H4 (cell line): Measurements from ENCODE around the gene MARVELD2. TPM values are rescaled to one million over a fixed set of nuclear protein-coding genes. Genes with fewer than 3 reads are reported as not detected.
"Not testable (repeated sequence)": the region's sequence is repeated elsewhere in the genome, so short reads cannot be mapped to it uniquely, and the experiment has no call there.

ENCODE experiments used
- DNase-seq: peaks from one replicate; pipeline ENCODE4 v3.0.0-alpha.2; 2015; ENCODE audit warnings: low spot score
- total RNA-seq: library from RNA; depleted of rRNA; stranded (reverse); fragments of >200 nt; shearing (Covaris generic); gene quantifications from 2 replicates; pipeline ENCODE4 v1.2.3, GENCODE V29; 2014; rRNA removed

MARVELD2 gene
- total RNA-seq = 0.08 and 0.12 TPM in 2 replicates

GRCh38 chr5:69414885-69415583, at the start of gene MARVELD2:
Gene MARVELD2 (plus strand): TSS chr5:69415116. CDS start chr5:69419386, 4,270 bp downstream.
- no peak for DNase-seq

GRCh38 chr5:69367697-69368279, 47.1 kb upstream of the MARVELD2 start:
- DNase-seq = no peak

GRCh38 chr5:69368458-69369339, 46.2 kb upstream of the MARVELD2 start:
- no peak for DNase-seq

GRCh38 chr5:69369340-69370121, 45.4 kb upstream of the MARVELD2 start, which contains the start of the genes AK6, RAD17 and TAF9:
Gene AK6 (minus strand): TSS chr5:69369520. CDS start chr5:69369490, 30 bp downstream.
Gene RAD17 (plus strand): TSS chr5:69369818. CDS start chr5:69372209, 2,391 bp downstream.
Gene TAF9 (minus strand): TSS chr5:69369520. CDS start chr5:69365737, 3,783 bp downstream.
- DNase-seq = peak; percentile 87

GRCh38 chr5:69370335-69370734, 44.6 kb upstream of the MARVELD2 start:
- not testable (repeated sequence) for DNase-seq

- no peak for DNase-seq
These were observed 42.5 kb upstream of the MARVELD2 start for GRCh38 chr5:69372394-69372793.

GRCh38 chr5:69374911-69375446, 39.9 kb upstream of the MARVELD2 start:
- DNase-seq = no peak

- DNase-seq = no peak
These were observed 36.5 kb upstream of the MARVELD2 start for GRCh38 chr5:69378376-69378775.

GRCh38 chr5:69404659-69405330, 10.1 kb upstream of the MARVELD2 start:
- no peak for DNase-seq

GRCh38 chr5:69415584-69415958, 655 bp downstream of the MARVELD2 start:
- DNase-seq = no peak

- DNase-seq = no peak
These were observed 1.3 kb downstream of the MARVELD2 start for GRCh38 chr5:69416180-69416579.

GRCh38 chr5:69416699-69417098, 1.8 kb downstream of the MARVELD2 start:
- DNase-seq = no peak

GRCh38 chr5:69418554-69418953, 3.6 kb downstream of the MARVELD2 start:
- DNase-seq = no peak

GRCh38 chr5:69431424-69432303, 16.7 kb downstream of the MARVELD2 start:
- DNase-seq = no peak

GRCh38 chr5:69432412-69433206, 17.7 kb downstream of the MARVELD2 start:
- no peak for DNase-seq

- DNase-seq = not testable (repeated sequence)
These were observed 20.5 kb downstream of the MARVELD2 start for GRCh38 chr5:69435276-69435884.

- no peak for DNase-seq
These were observed 29.3 kb downstream of the MARVELD2 start for GRCh38 chr5:69444127-69444754.

GRCh38 chr5:69449511-69449910, 34.6 kb downstream of the MARVELD2 start:
- DNase-seq = no peak
